ENCODE measurements around the gene JAM2.
A peak's percentile ranks its signal among the peaks of the same experiment; 100 is the strongest.

JAM2 gene

GRCh38 chr21:25756190-25756932 is 117.3 kb downstream of the JAM2 start:
- no peak for DNase-seq
- Mint-ChIP-seq H3K4me3 (no peak overlapping the region), H3K36me3 (peaks cover 63% of the 10 kb centered on the region), H3K27me3 (no peaks in the 10 kb centered on the region), H3K4me1 (peaks cover 29% of the 10 kb centered on the region), H3K27ac (peak overlapping the region; percentile 6), H3K9me3 (no peaks in the 10 kb centered on the region)
- CTCF ChIA-PET, result no interaction called here

- Mint-ChIP-seq H3K36me3 (peaks cover 60% of the 10 kb centered on the region), H3K4me1 (peaks cover 29% of the 10 kb centered on the region), H3K27me3 (no peaks in the 10 kb centered on the region), H3K9me3 (no peaks in the 10 kb centered on the region), H3K27ac (no peak overlapping the region), H3K4me3 (no peak overlapping the region)
- CTCF ChIA-PET, result interaction anchor here (1.0 to 1.1 kb wide), 2 partner anchors 44 to 114 kb away, joined by 4 read pairs; no protein-coding TSS in a partner anchor
- no peak for DNase-seq
These were observed 118.5 kb downstream of the JAM2 start for GRCh38 chr21:25757531-25757930.

GRCh38 chr21:25759573-25759972 is 120.5 kb downstream of the JAM2 start:
- CTCF ChIA-PET, result no interaction called here
- Mint-ChIP-seq H3K27ac (no peak overlapping the region), H3K9me3 (no peaks in the 10 kb centered on the region), H3K27me3 (no peaks in the 10 kb centered on the region), H3K4me3 (no peak overlapping the region), H3K36me3 (peaks cover 60% of the 10 kb centered on the region), H3K4me1 (peaks cover 29% of the 10 kb centered on the region)
- no peak for DNase-seq

- H3K9me3 Mint-ChIP-seq, result no peaks in the 10 kb centered on the region
- peaks cover 62% of the 10 kb centered on the region for H3K36me3 Mint-ChIP-seq
- H3K27ac Mint-ChIP-seq, result no peak overlapping the region
- H3K4me3 Mint-ChIP-seq, result no peak overlapping the region
- H3K27me3 Mint-ChIP-seq, result no peaks in the 10 kb centered on the region
- H3K4me1 Mint-ChIP-seq, result peaks cover 29% of the 10 kb centered on the region
- no peak for DNase-seq
- CTCF ChIA-PET, result no interaction called here
These were observed 121.0 kb downstream of the JAM2 start for GRCh38 chr21:25760061-25760460.

GRCh38 chr21:25760677-25761076 is 121.6 kb downstream of the JAM2 start:
- Mint-ChIP-seq H3K4me3 (no peak overlapping the region), H3K4me1 (peaks cover 26% of the 10 kb centered on the region), H3K27ac (no peak overlapping the region), H3K9me3 (no peaks in the 10 kb centered on the region), H3K36me3 (peaks cover 60% of the 10 kb centered on the region), H3K27me3 (no peaks in the 10 kb centered on the region)
- CTCF ChIA-PET, result no interaction called here
- DNase-seq, result no peak

GRCh38 chr21:25764065-25764464 is 125.0 kb downstream of the JAM2 start:
- no peaks in the 10 kb centered on the region for H3K9me3 Mint-ChIP-seq
- no peaks in the 10 kb centered on the region for H3K27me3 Mint-ChIP-seq
- H3K27ac Mint-ChIP-seq, result no peak overlapping the region
- no peak overlapping the region for H3K4me3 Mint-ChIP-seq
- peaks cover 57% of the 10 kb centered on the region for H3K36me3 Mint-ChIP-seq
- CTCF ChIA-PET, result no interaction called here
- peaks cover 6% of the 10 kb centered on the region for H3K4me1 Mint-ChIP-seq
- no peak for DNase-seq

Data from activated naive CD4-positive, alpha-beta T cell treated with anti-CD3 and anti-CD28 coated beads, Interleukin-2, amount 10 ng/mL, durations not matched to agents 7 days and 5 days (primary cell).